HUES6 (cell line): ENCODE results near the gene SCTR.

Experiments used
- H3K27ac ChIP-seq: 2 replicates; pipeline ENCODE4 v1.7.0; 2013; ENCODE audit warnings: low read depth, mild to moderate bottlenecking, low read length, inconsistent platforms
- H3K27me3 ChIP-seq: 2 replicates; pipeline ENCODE4 v1.6.1; 2013; ENCODE audit warnings: low read length; ENCODE audit not compliant: control insufficient read depth, insufficient read depth
- H3K36me3 ChIP-seq: 2 replicates; pipeline ENCODE4 v1.6.1; 2013; ENCODE audit warnings: low read length; ENCODE audit not compliant: control insufficient read depth, insufficient read depth
- H3K4me1 ChIP-seq: 2 replicates; pipeline ENCODE4 v1.6.1; 2013; ENCODE audit warnings: low read length; ENCODE audit not compliant: control insufficient read depth, insufficient read depth
- H3K4me3 ChIP-seq: 2 replicates; pipeline ENCODE4 v1.5.1; 2013; ENCODE audit warnings: low read depth, low read length
- H3K9ac ChIP-seq: one replicate; pipeline ENCODE4 v1.6.1; 2013; ENCODE audit warnings: mild to moderate bottlenecking, low read length
- H3K9me3 ChIP-seq: 2 replicates; pipeline ENCODE4 v1.6.1; 2013; ENCODE audit warnings: low read depth, low read length; ENCODE audit not compliant: control insufficient read depth, insufficient read depth

The SCTR gene

DNA sequence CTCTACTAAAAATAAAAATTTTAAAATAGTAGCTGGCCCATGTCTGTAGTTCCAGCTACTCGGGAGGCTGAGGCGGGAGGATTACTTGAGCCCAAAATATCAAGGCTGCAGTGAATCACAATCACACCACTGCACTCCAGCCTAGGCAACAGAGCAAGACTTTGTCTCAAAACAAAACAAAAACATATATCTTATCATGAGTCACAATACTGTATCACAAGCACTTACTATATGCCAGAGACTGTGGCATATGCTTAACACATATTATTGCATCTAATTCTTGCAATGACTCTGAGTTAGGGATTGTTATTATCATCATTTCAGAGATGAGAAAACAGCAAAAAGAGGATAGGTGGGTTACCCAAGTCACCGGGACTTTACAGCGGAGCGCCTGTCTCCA lies 122.2 kb downstream of the SCTR start:
- H3K36me3 ChIP-seq, result no peaks in the 10 kb centered on the region
- peaks cover 4% of the 10 kb centered on the region; the same call in 1 of the 2 replicates for H3K4me1 ChIP-seq
- no peak overlapping the region for H3K9ac ChIP-seq
- no peak overlapping the region for H3K4me3 ChIP-seq
- H3K27me3 ChIP-seq, result no peaks in the 10 kb centered on the region
- H3K27ac ChIP-seq, result no peak overlapping the region
- H3K9me3 ChIP-seq, result peaks cover 3% of the 10 kb centered on the region; the same call in 1 of the 2 replicates

DNA sequence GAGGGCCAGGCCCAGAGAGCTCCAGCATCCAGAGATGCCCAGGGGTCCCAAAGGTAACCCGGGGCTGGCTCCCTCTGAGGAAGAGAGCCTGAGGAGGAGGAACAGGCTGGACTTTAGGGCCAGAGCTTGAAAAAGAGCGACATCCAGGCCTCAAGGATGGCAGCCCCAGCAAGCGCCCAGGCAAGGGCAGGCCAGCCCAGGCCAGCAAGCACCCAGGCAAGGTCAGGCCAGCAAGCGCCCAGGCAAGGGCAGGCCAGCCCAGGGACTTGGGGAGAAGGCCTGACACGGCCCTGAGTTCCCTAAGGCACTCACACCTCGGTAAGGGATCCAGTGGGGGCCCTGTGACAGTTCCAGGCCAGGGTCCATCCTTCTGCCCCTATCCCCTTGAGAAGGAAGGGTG lies 127.1 kb downstream of the SCTR start:
- peaks cover 4% of the 10 kb centered on the region; the same call in 1 of the 2 replicates for H3K4me1 ChIP-seq
- H3K27ac ChIP-seq, result no peak overlapping the region
- no peak overlapping the region for H3K9ac ChIP-seq
- H3K27me3 ChIP-seq, result no peaks in the 10 kb centered on the region
- no peak overlapping the region for H3K4me3 ChIP-seq
- H3K9me3 ChIP-seq, result peaks cover 3% of the 10 kb centered on the region; the same call in 1 of the 2 replicates
- no peaks in the 10 kb centered on the region for H3K36me3 ChIP-seq

DNA sequence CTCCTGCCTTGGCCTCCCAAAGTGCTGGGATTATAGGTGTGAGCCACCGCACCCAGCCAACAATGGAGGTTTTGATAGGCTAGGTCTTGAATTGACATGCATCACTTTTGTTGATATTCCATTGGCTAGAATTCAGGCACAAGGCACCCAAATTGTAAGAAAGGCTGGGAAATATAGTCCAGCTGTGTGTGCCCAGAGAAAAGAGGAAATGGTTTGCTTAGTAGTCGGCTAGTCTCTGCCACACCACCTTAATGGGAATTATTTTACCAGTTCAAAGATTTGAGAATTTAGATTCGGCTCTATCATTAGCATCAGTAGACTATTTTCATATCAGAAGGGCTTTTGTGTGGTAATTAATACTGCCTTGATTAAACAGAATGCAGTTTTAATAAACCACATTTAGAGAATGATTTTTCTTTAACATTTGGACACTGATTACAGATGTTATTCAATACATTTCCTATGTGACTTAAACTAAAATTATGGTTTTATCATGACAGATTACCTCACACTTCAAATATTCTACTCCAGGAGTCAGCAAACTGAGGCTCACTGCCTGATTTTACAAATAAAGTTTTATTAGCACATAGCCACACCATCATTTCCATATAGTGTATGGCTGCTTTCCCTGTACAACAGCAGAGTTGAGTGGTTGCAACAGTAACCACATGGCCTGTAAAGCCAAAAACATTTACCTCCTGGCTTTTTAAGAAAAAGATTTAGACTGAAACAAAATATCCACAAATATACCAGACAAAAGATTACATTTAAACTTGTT lies 130.1 kb downstream of the SCTR start:
- Histone ChIP-seq H3K4me1 (peaks cover 12% of the 10 kb centered on the region), H3K9me3 (no peaks in the 10 kb centered on the region), H3K27ac (no peak overlapping the region), H3K27me3 (no peaks in the 10 kb centered on the region), H3K4me3 (no peak overlapping the region), H3K9ac (no peak overlapping the region), H3K36me3 (no peaks in the 10 kb centered on the region)
